ENCODE measurements around the gene SUGCT. TPM values are rescaled to one million over a fixed set of nuclear protein-coding genes. Genes with fewer than 3 reads are reported as not detected.

The SUGCT gene
- total RNA-seq, 1 experiment from 2014 or later: 1.6 TPM

GRCh38 chr7:40542982-40543741 lies 408.4 kb downstream of the SUGCT start:
- no peaks in the 10 kb centered on the region for H3K36me3 Mint-ChIP-seq (ENCODE audit: insufficient read depth, unreplicated experiment)
- H3K4me1 Mint-ChIP-seq (ENCODE audit: low read depth, unreplicated experiment): no peaks in the 10 kb centered on the region
- H3K4me3 Mint-ChIP-seq (ENCODE audit: low read depth, unreplicated experiment): no peak overlapping the region
- DNase-seq: no peak
- intact Hi-C loops (cut with micrococcal nuclease; ENCODE audit: unreplicated experiment): no loop called here
- CTCF ChIA-PET: interaction anchor here (0.7 kb wide), 1 partner anchor 165 kb away, joined by 3 read pairs; no protein-coding TSS in a partner anchor
- BruUV-seq (replicated peaks): no TSS peak
- no peaks in the 10 kb centered on the region for H3K27me3 Mint-ChIP-seq (ENCODE audit: unreplicated experiment)
- TF ChIP-seq, protein P1, sequence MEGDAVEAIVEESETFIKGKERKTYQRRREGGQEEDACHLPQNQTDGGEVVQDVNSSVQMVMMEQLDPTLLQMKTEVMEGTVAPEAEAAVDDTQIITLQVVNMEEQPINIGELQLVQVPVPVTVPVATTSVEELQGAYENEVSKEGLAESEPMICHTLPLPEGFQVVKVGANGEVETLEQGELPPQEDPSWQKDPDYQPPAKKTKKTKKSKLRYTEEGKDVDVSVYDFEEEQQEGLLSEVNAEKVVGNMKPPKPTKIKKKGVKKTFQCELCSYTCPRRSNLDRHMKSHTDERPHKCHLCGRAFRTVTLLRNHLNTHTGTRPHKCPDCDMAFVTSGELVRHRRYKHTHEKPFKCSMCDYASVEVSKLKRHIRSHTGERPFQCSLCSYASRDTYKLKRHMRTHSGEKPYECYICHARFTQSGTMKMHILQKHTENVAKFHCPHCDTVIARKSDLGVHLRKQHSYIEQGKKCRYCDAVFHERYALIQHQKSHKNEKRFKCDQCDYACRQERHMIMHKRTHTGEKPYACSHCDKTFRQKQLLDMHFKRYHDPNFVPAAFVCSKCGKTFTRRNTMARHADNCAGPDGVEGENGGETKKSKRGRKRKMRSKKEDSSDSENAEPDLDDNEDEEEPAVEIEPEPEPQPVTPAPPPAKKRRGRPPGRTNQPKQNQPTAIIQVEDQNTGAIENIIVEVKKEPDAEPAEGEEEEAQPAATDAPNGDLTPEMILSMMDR (IDR thresholded peaks at IDR 0.05; ENCODE audit: unreplicated experiment): no peak
- H3K27ac Mint-ChIP-seq (ENCODE audit: unreplicated experiment): no peak overlapping the region
- no peaks in the 10 kb centered on the region for H3K9me3 Mint-ChIP-seq (ENCODE audit: low read depth, unreplicated experiment)

DNA sequence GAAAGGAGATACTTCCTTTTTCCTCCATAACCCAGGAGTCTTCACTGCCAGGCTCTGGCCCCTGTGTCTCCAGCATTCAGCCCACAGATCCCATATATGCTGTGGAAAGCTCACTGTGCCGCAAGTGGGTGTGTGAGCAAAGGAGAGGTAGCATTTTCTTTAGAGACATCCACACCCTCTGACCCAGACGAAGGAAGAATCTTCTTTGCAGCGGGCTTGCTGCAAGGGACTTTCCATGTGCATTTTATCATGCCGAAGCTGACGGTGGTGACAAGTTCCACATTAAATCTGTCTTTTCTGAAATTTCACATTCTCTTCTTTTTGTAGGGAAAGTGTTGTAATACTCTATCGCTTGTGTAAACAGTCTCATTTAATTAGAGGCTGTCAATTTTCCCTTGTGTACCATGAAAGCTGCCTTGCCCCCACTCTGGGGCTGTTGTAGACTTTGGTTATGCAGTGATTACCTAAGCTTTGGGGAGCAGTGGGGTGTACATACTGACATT lies 409.5 kb downstream of the SUGCT start:
- Mint-ChIP-seq H3K9me3 (ENCODE audit: low read depth, unreplicated experiment) (no peaks in the 10 kb centered on the region), H3K36me3 (ENCODE audit: insufficient read depth, unreplicated experiment) (no peaks in the 10 kb centered on the region), H3K27me3 (ENCODE audit: unreplicated experiment) (no peaks in the 10 kb centered on the region), H3K4me3 (ENCODE audit: low read depth, unreplicated experiment) (no peak overlapping the region), H3K27ac (ENCODE audit: unreplicated experiment) (no peak overlapping the region), H3K4me1 (ENCODE audit: low read depth, unreplicated experiment) (no peaks in the 10 kb centered on the region)
- no peak for DNase-seq
- no TSS peak for BruUV-seq (replicated peaks)
- CTCF ChIA-PET: no interaction called here
- intact Hi-C loops (cut with micrococcal nuclease; ENCODE audit: unreplicated experiment): no loop called here
- TF ChIP-seq, protein P1 (IDR thresholded peaks at IDR 0.05; ENCODE audit: unreplicated experiment): no peak

- H3K4me3 Mint-ChIP-seq (ENCODE audit: low read depth, unreplicated experiment): no peak overlapping the region
- no peak for DNase-seq
- intact Hi-C loops (cut with micrococcal nuclease; ENCODE audit: unreplicated experiment): no loop called here
- no peaks in the 10 kb centered on the region for H3K27me3 Mint-ChIP-seq (ENCODE audit: unreplicated experiment)
- BruUV-seq (replicated peaks): no TSS peak
- H3K36me3 Mint-ChIP-seq (ENCODE audit: insufficient read depth, unreplicated experiment): no peaks in the 10 kb centered on the region
- no peak overlapping the region for H3K27ac Mint-ChIP-seq (ENCODE audit: unreplicated experiment)
- H3K9me3 Mint-ChIP-seq (ENCODE audit: low read depth, unreplicated experiment): no peaks in the 10 kb centered on the region
- TF ChIP-seq, protein P1 (IDR thresholded peaks at IDR 0.05; ENCODE audit: unreplicated experiment): no peak
- H3K4me1 Mint-ChIP-seq (ENCODE audit: low read depth, unreplicated experiment): no peaks in the 10 kb centered on the region
- CTCF ChIA-PET: interaction anchor here (0.6 kb wide), 1 partner anchor 111 kb away, joined by 3 read pairs; no protein-coding TSS in a partner anchor
These were observed 410.1 kb downstream of the SUGCT start for GRCh38 chr7:40544871-40545303.

GRCh38 chr7:40545739-40546138 lies 410.9 kb downstream of the SUGCT start:
- TF ChIP-seq, protein P1 (IDR thresholded peaks at IDR 0.05; ENCODE audit: unreplicated experiment): no peak
- no peaks in the 10 kb centered on the region for H3K36me3 Mint-ChIP-seq (ENCODE audit: insufficient read depth, unreplicated experiment)
- intact Hi-C loops (cut with micrococcal nuclease; ENCODE audit: unreplicated experiment): no loop called here
- no peaks in the 10 kb centered on the region for H3K27me3 Mint-ChIP-seq (ENCODE audit: unreplicated experiment)
- CTCF ChIA-PET: no interaction called here
- H3K4me3 Mint-ChIP-seq (ENCODE audit: low read depth, unreplicated experiment): no peak overlapping the region
- no peak for DNase-seq
- no peak overlapping the region for H3K27ac Mint-ChIP-seq (ENCODE audit: unreplicated experiment)
- no TSS peak for BruUV-seq (replicated peaks)
- no peaks in the 10 kb centered on the region for H3K9me3 Mint-ChIP-seq (ENCODE audit: low read depth, unreplicated experiment)
- no peaks in the 10 kb centered on the region for H3K4me1 Mint-ChIP-seq (ENCODE audit: low read depth, unreplicated experiment)

All from Calu3 (cell line).